WTC11 (cell line): ENCODE measurements around the gene ZNF407. TPM values are rescaled to one million over a fixed set of nuclear protein-coding genes. Genes with fewer than 3 reads are reported as not detected.

Experiments
- ATAC-seq: fragments of 200-7000 bp; cut with Tn5 transposase; 2 replicates; pipeline ENCODE4 v1.10.0; 2021; ENCODE audit warnings: mild to moderate bottlenecking, moderate library complexity
- CTCF ChIA-PET: fragments of 300-600 bp; sonication (Branson Sonifier 250); formaldehyde crosslinking; loops from one replicate; lab custom pipeline; 2021; ENCODE audit warnings: antibody characterized with exemption; lab: Charles Lee
- POLR2A ChIA-PET: fragments of 350-600 bp; sonication (Branson Sonifier 250); formaldehyde crosslinking; loops from one replicate; lab custom pipeline; 2021; ENCODE audit warnings: antibody characterized with exemption; lab: Charles Lee
- DNase-seq: peaks from one replicate; pipeline ENCODE4 v3.0.0; 2021; ENCODE audit warnings: low spot score
- H3K27ac Mint-ChIP-seq: 2 replicates; pipeline ENCODE4 v1.8.0; 2021; ENCODE audit warnings: mixed read lengths
- H3K27me3 Mint-ChIP-seq: 2 replicates; pipeline ENCODE4 v1.8.0; 2021; ENCODE audit warnings: low read depth, mild to moderate bottlenecking, moderate library complexity, mixed read lengths
- H3K36me3 Mint-ChIP-seq: 2 replicates; pipeline ENCODE4 v1.8.0; 2021; ENCODE audit warnings: mixed read lengths
- H3K4me1 Mint-ChIP-seq: 2 replicates; pipeline ENCODE4 v1.8.0; 2022; ENCODE audit warnings: mixed read lengths
- H3K4me3 Mint-ChIP-seq: 2 replicates; pipeline ENCODE4 v1.8.0; 2021; ENCODE audit warnings: mild to moderate bottlenecking, moderate library complexity, mixed read lengths
- H3K9me3 Mint-ChIP-seq: 2 replicates; pipeline ENCODE4 v1.8.0; 2021; ENCODE audit warnings: mixed read lengths
- ATF2 ChIP-seq: sonication (generic); formaldehyde crosslinking; IDR thresholded peaks from 2 replicates; pipeline ENCODE4 v1.8.1; 2022; ENCODE audit warnings: low read depth, missing genetic modification reagents, borderline replicate concordance
- ATF3 ChIP-seq: sonication (generic); formaldehyde crosslinking; conservative IDR thresholded peaks from 2 replicates; pipeline ENCODE4 v1.8.1; 2022; ENCODE audit warnings: mild to moderate bottlenecking, missing genetic modification reagents
- E2F5 ChIP-seq: sonication (generic); formaldehyde crosslinking; IDR thresholded peaks from 2 replicates; pipeline ENCODE4 v1.8.1; 2022; ENCODE audit warnings: mild to moderate bottlenecking, moderate library complexity, missing genetic modification reagents
- ETV6 ChIP-seq: sonication (generic); formaldehyde crosslinking; IDR thresholded peaks from 2 replicates; pipeline ENCODE4 v1.8.1; 2022; ENCODE audit warnings: mild to moderate bottlenecking, missing genetic modification reagents
- GRHL2 ChIP-seq: fragments of 250-450 bp; sonication (Bioruptor Pico); IDR thresholded peaks from 2 replicates; pipeline ENCODE4 v1.8.0; 2022; ENCODE audit warnings: mild to moderate bottlenecking, moderate library complexity; ENCODE audit not compliant: insufficient replicate concordance, severe bottlenecking
- IRF1 ChIP-seq: sonication (generic); formaldehyde crosslinking; IDR thresholded peaks from 2 replicates; pipeline ENCODE4 v1.8.0; 2023; ENCODE audit warnings: missing genetic modification reagents
- JUN ChIP-seq: sonication (generic); formaldehyde crosslinking; IDR thresholded peaks from 2 replicates; pipeline ENCODE4 v1.8.0; 2023; ENCODE audit warnings: mild to moderate bottlenecking, missing genetic modification reagents
- MLX ChIP-seq: sonication (generic); formaldehyde crosslinking; IDR thresholded peaks from 2 replicates; pipeline ENCODE4 v1.8.1; 2023; ENCODE audit warnings: mild to moderate bottlenecking, missing genetic modification reagents, moderate library complexity
- NFATC4 ChIP-seq: fragments of 250-450 bp; sonication (Bioruptor Pico); IDR thresholded peaks from 2 replicates; pipeline ENCODE4 v1.9.0; 2021; ENCODE audit warnings: mild to moderate bottlenecking
- NR2C2 ChIP-seq: sonication (generic); formaldehyde crosslinking; IDR thresholded peaks from 2 replicates; pipeline ENCODE4 v1.8.0; 2022; ENCODE audit warnings: mild to moderate bottlenecking, missing genetic modification reagents
- PREB ChIP-seq: sonication (generic); formaldehyde crosslinking; IDR thresholded peaks from 2 replicates; pipeline ENCODE4 v1.8.1; 2022; ENCODE audit warnings: mild to moderate bottlenecking, missing genetic modification reagents, moderate library complexity, borderline replicate concordance
- ZBTB21 ChIP-seq: sonication (generic); formaldehyde crosslinking; IDR thresholded peaks from 2 replicates; pipeline ENCODE4 v1.8.1; 2023; ENCODE audit warnings: mild to moderate bottlenecking, missing genetic modification reagents, borderline replicate concordance
- ZNF396 ChIP-seq: fragments of 250-450 bp; sonication (Bioruptor Pico); IDR thresholded peaks from 2 replicates; pipeline ENCODE4 v1.8.0; 2021; ENCODE audit warnings: mild to moderate bottlenecking, moderate library complexity, borderline replicate concordance
- ZNF416 ChIP-seq: fragments of 250-450 bp; sonication (Bioruptor Pico); IDR thresholded peaks from 2 replicates; pipeline ENCODE4 v1.9.0; 2021; ENCODE audit warnings: mild to moderate bottlenecking, inconsistent platforms
- total RNA-seq: library from RNA; stranded (reverse); gene quantifications from 3 replicates; pipeline ENCODE4 v1.2.3, GENCODE V29; 2021

The ZNF407 gene
- total RNA-seq, 1 experiment from 2014 or later: 6.5 TPM

- DNase-seq (no peak), ATAC-seq (0 out of 2 replicates have a peak, but pooled peaks have one; percentile 25)
- H3K4me3 Mint-ChIP-seq: no peak overlapping the region
- no peaks in the 10 kb centered on the region for H3K36me3 Mint-ChIP-seq
- TF ChIP-seq GRHL2 (CRISPR knock-in tag): no peak
- TF ChIP-seq ZBTB21 (CRISPR knock-in tag): no peak
- no peak for TF ChIP-seq ETV6 (CRISPR knock-in tag)
- TF ChIP-seq JUN: no peak
- no peak for TF ChIP-seq NR2C2
- no peak for TF ChIP-seq NFATC4 (CRISPR knock-in tag)
- TF ChIP-seq IRF1 (CRISPR knock-in tag): no peak
- no peak for TF ChIP-seq MLX
- no peak for TF ChIP-seq ATF3 (CRISPR knock-in tag)
- TF ChIP-seq E2F5 (CRISPR knock-in tag): no peak
- no peak for TF ChIP-seq ZNF416 (CRISPR knock-in tag)
- no peaks in the 10 kb centered on the region for H3K9me3 Mint-ChIP-seq
- no peaks in the 10 kb centered on the region for H3K27me3 Mint-ChIP-seq
- peaks cover 47% of the 10 kb centered on the region for H3K4me1 Mint-ChIP-seq
- ChIA-PET POLR2A (no interaction called here), CTCF (no interaction called here)
- H3K27ac Mint-ChIP-seq: no peak overlapping the region
Observed at GRCh38 chr18:74806073-74806472, 208.4 kb downstream of the ZNF407 start.

GRCh38 chr18:74806700-74807416 lies 209.2 kb downstream of the ZNF407 start:
- no peaks in the 10 kb centered on the region for H3K9me3 Mint-ChIP-seq
- TF ChIP-seq PREB (CRISPR knock-in tag) (no peak), ZNF396 (CRISPR knock-in tag) (no peak)
- no peak overlapping the region for H3K4me3 Mint-ChIP-seq
- H3K4me1 Mint-ChIP-seq: peaks cover 42% of the 10 kb centered on the region
- POLR2A ChIA-PET: interaction anchor here (0.6 kb wide), 1 partner anchor 108 kb away, joined by 3 read pairs; no protein-coding TSS in a partner anchor
- ATAC-seq (no peak), DNase-seq (no peak)
- CTCF ChIA-PET: interaction anchor here (0.7 kb wide), 1 partner anchor 13 kb away, joined by 4 read pairs; no protein-coding TSS in a partner anchor
- H3K27ac Mint-ChIP-seq: no peak overlapping the region
- H3K36me3 Mint-ChIP-seq: no peaks in the 10 kb centered on the region
- H3K27me3 Mint-ChIP-seq: no peaks in the 10 kb centered on the region

GRCh38 chr18:74817576-74817975 lies 219.9 kb downstream of the ZNF407 start:
- DNase-seq (no peak), ATAC-seq (no peak)
- no peaks in the 10 kb centered on the region for H3K36me3 Mint-ChIP-seq
- no peaks in the 10 kb centered on the region for H3K27me3 Mint-ChIP-seq
- TF ChIP-seq ATF2 (no peak), GRHL2 (CRISPR knock-in tag) (no peak)
- H3K4me3 Mint-ChIP-seq: no peak overlapping the region
- 0 out of 2 replicates have a peak, but pooled peaks cover 4% of the 10 kb centered on the region for H3K4me1 Mint-ChIP-seq
- CTCF ChIA-PET: no interaction called here
- 0 out of 2 replicates have a peak, but pooled peaks cover 6% of the 10 kb centered on the region for H3K9me3 Mint-ChIP-seq
- no peak overlapping the region for H3K27ac Mint-ChIP-seq
- POLR2A ChIA-PET: no interaction called here
